HepG2 (cell line): Measurements from ENCODE around the gene LRPAP1. TPM values are rescaled to one million over a fixed set of nuclear protein-coding genes. Genes with fewer than 3 reads are reported as not detected.
"Not testable (repeated sequence)": the region's sequence is repeated elsewhere in the genome, so short reads cannot be mapped to it uniquely, and the experiment has no call there.

Source experiments
- ATAC-seq: fragments of 200-7000 bp; cut with Tn5 transposase; 3 replicates; pipeline ENCODE4 v1.9.1; 2020; ENCODE audit warnings: mild to moderate bottlenecking, moderate library complexity
- BruUV-seq: library from RNA; stranded (reverse); fragments of 400-500 nt; replicated peaks from 2 replicates; lab custom pipeline; 2021; lab: Mats Ljungman, UMichigan
- CTCF ChIA-PET: fragments of 300-600 bp; formaldehyde crosslinking; extraction: SDS; loops from one replicate; lab custom pipeline; 2021; ENCODE audit warnings: low total read pairs, inconsistent platforms, low intra/inter-chr PET ratio; lab: Yijun Ruan, JAX
- POLR2A ChIA-PET: fragments of 350-600 bp; sonication (Branson Sonifier 250); formaldehyde crosslinking; loops from one replicate; lab custom pipeline; 2020; ENCODE audit warnings: antibody characterized with exemption, inconsistent platforms; lab: Yijun Ruan, JAX
- DNase-seq: peaks from one replicate; pipeline ENCODE4 v3.0.0-alpha.2; 2015; ENCODE audit warnings: low spot score
- FAIRE-seq: peaks from 3 replicates; lab custom pipeline; 2011; peaks lifted over from hg19 to GRCh38; lab: Jason Lieb, UNC
- H2AFZ ChIP-seq: one replicate; pipeline ENCODE4 v1.6.1; 2011; ENCODE audit warnings: low read length, inconsistent platforms
- H3K27ac ChIP-seq: fragments of 300-600 bp; 3 replicates; pipeline ENCODE4 v1.8.0; 2011; ENCODE audit warnings: mixed run types, mild to moderate bottlenecking, mixed read lengths, low read length, inconsistent platforms; ENCODE audit not compliant: insufficient read depth; ENCODE audit errors: extremely low read length
- H3K27me3 ChIP-seq, 2 experiments: fragments of 200-600 bp in 1 of 2; 2 replicates in 1 of 2; 3 replicates in 1 of 2; pipeline versions ENCODE4 v1.6.0 to v1.8.0; 2011; ENCODE audit warnings: low read length in 2 of 2, mild to moderate bottlenecking in 2 of 2, moderate library complexity in 2 of 2, inconsistent platforms in 1 of 2; ENCODE audit not compliant: insufficient read depth in 2 of 2, control insufficient read depth in 1 of 2
- H3K36me3 ChIP-seq, 2 experiments: fragments of 200-600 bp in 1 of 2; replicated peaks in 1 of 2; 2 replicates in 1 of 2; 3 replicates in 1 of 2; pipeline versions ENCODE4 v1.5.1 to v1.8.0; 2011; ENCODE audit warnings: low read length in 2 of 2, inconsistent platforms in 1 of 2; ENCODE audit not compliant: insufficient read depth in 2 of 2, control insufficient read depth in 1 of 2
- H3K4me1 ChIP-seq: 2 replicates; pipeline ENCODE4 v1.5.1; 2012; ENCODE audit warnings: low read length, inconsistent platforms; ENCODE audit not compliant: insufficient read depth
- H3K4me2 ChIP-seq: 2 replicates; pipeline ENCODE4 v1.6.0; 2011; ENCODE audit warnings: low read depth, low read length, inconsistent platforms
- H3K4me3 ChIP-seq, 3 experiments: fragments of 200-600 bp in 1 of 3; sonication (generic), shearing (Covaris generic) in 1 of 3; replicated peaks in 1 of 3; 2 replicates each; pipeline ENCODE4 v1.5.1; 2011 to 2016; ENCODE audit warnings: low read length in 3 of 3, inconsistent platforms in 2 of 3, low read depth in 2 of 3, mild to moderate bottlenecking in 2 of 3, control low read depth in 1 of 3, mixed read lengths in 1 of 3; ENCODE audit not compliant: insufficient read depth in 1 of 3
- H3K79me2 ChIP-seq: one replicate; pipeline ENCODE4 v1.6.1; 2011; ENCODE audit warnings: low read length, inconsistent platforms; ENCODE audit not compliant: insufficient read depth
- H3K9ac ChIP-seq: 2 replicates; pipeline ENCODE4 v1.6.0; 2011; ENCODE audit warnings: mild to moderate bottlenecking, low read depth, low read length, inconsistent platforms; ENCODE audit not compliant: insufficient read depth
- H3K9me3 ChIP-seq: 2 replicates; pipeline ENCODE4 v1.5.1; 2012; ENCODE audit warnings: mild to moderate bottlenecking, low read length
- H4K20me1 ChIP-seq: 2 replicates; pipeline ENCODE4 v1.6.0; 2011; ENCODE audit warnings: inconsistent platforms, mild to moderate bottlenecking, low read length, moderate library complexity; ENCODE audit not compliant: insufficient read depth
- ATF1 ChIP-seq: IDR thresholded peaks from 2 replicates; pipeline ENCODE4 v1.6.1; 2016; ENCODE audit warnings: mild to moderate bottlenecking, control low read depth
- CEBPG ChIP-seq: IDR thresholded peaks from 2 replicates; pipeline ENCODE4 v1.6.1; 2016
- CREM ChIP-seq, 2 experiments: sonication (generic) in 1 of 2; formaldehyde crosslinking in 1 of 2; IDR thresholded peaks; 2 replicates each; pipeline versions ENCODE4 v1.4.0 to v1.6.1; 2016 to 2020; ENCODE audit warnings: antibody characterized with exemption in 1 of 2, mild to moderate bottlenecking in 1 of 2, missing genetic modification reagents in 1 of 2
- FOSL2 ChIP-seq: sonication (generic); formaldehyde crosslinking; IDR thresholded peaks from 2 replicates; pipeline ENCODE4 v1.4.0; 2020; ENCODE audit warnings: missing genetic modification reagents
- FOXJ3 ChIP-seq: sonication (generic); formaldehyde crosslinking; IDR thresholded peaks from 2 replicates; pipeline ENCODE4 v1.4.0; 2020; ENCODE audit warnings: missing genetic modification reagents, mild to moderate bottlenecking, borderline replicate concordance
- HNF4A ChIP-seq: sonication (generic); formaldehyde crosslinking; IDR thresholded peaks from 2 replicates; pipeline ENCODE4 v1.4.0; 2020; ENCODE audit warnings: missing genetic modification reagents
- NR2F6 ChIP-seq, 2 experiments: IDR thresholded peaks; 2 replicates each; pipeline ENCODE4 v1.6.1; 2016; ENCODE audit warnings: antibody characterized with exemption in 1 of 2, mild to moderate bottlenecking in 1 of 2
- RXRA ChIP-seq: sonication (generic); formaldehyde crosslinking; IDR thresholded peaks from 2 replicates; pipeline ENCODE4 v1.5.1; 2020; ENCODE audit warnings: missing genetic modification reagents
- SOX13 ChIP-seq, 3 experiments: fragments of 450-650 bp in 1 of 3; sonication (generic) in 1 of 3; formaldehyde crosslinking in 1 of 3; IDR thresholded peaks in 2 of 3; conservative IDR thresholded peaks in 1 of 3; 2 replicates each; pipeline versions ENCODE4 v1.5.0 to v1.6.1; 2016 to 2020; ENCODE audit warnings: antibody characterized with exemption in 1 of 3, mild to moderate bottlenecking in 1 of 3, missing compliant biosample characterization in 1 of 3, missing genetic modification reagents in 1 of 3, moderate library complexity in 1 of 3
- SOX5 ChIP-seq: IDR thresholded peaks from 2 replicates; pipeline ENCODE4 v1.6.1; 2016; ENCODE audit warnings: borderline replicate concordance
- SP5 ChIP-seq: IDR thresholded peaks from 2 replicates; pipeline ENCODE4 v1.6.1; 2016; ENCODE audit warnings: low read depth, borderline replicate concordance
- WGBS: methylation state at CpG from one replicate; pipeline ENCODE4 v1.1.6; 2017; ENCODE audit warnings: low lambda C conversion rate; 5-methylcytosine and 5-hydroxymethylcytosine counted together
- in situ Hi-C: cut with HindIII; loops from 2 replicates; pipeline ENCODE4 v1.10.0; 2017; ENCODE audit warnings: low pct_unique_long_range_greater_than_20kb; ENCODE audit not compliant: extremely low pct_ligation_motif_present
- intact Hi-C: fragments of 100-400 bp; cut with micrococcal nuclease; formaldehyde crosslinking; loops from one replicate; pipeline ENCODE4 v1.10.0; 2022; ENCODE audit not compliant: unreplicated experiment
- polyA plus RNA-seq, 8 experiments: library from polyadenylated mRNA; depleted of rRNA in 3 of 8; stranded (reverse) in 7 of 8; unstranded in 1 of 8; fragments of >200 nt; fragmentation: Illumina TruSeq in 4 of 8; extraction: Trizol in 4 of 8; gene quantifications; 2 replicates each; pipeline versions ENCODE4 v1.2.1 to v1.2.3, GENCODE V29; 2011 to 2016; ENCODE audit warnings: low read depth in 4 of 8, missing spikeins in 1 of 8, mixed read lengths in 1 of 8; ENCODE audit not compliant: insufficient read depth in 1 of 8
- total RNA-seq, 5 experiments: library from RNA; depleted of rRNA; stranded (reverse); fragments of >200 nt; fragmentation: Illumina TruSeq; extraction: Trizol; gene quantifications; 2 replicates each; pipeline ENCODE4 v1.2.3, GENCODE V29; 2016; ENCODE audit warnings: low read depth in 1 of 5
- TF ChIP-seq, protein P1 (sequence below): sonication (generic); formaldehyde crosslinking; IDR thresholded peaks from 2 replicates; pipeline ENCODE4 v1.4.0; 2020; ENCODE audit warnings: missing genetic modification reagents, borderline replicate concordance
- TF ChIP-seq, protein P2 (sequence below): sonication (generic); formaldehyde crosslinking; conservative IDR thresholded peaks from 2 replicates; pipeline ENCODE4 v1.4.0; 2020; ENCODE audit warnings: mild to moderate bottlenecking, missing genetic modification reagents, moderate library complexity

The LRPAP1 gene
- total and polyA plus RNA-seq, 2 of the 13 experiments (the other 11 are each of a cell fraction or from before 2014, with no cell fraction given), result 153 to 191 TPM

DNA sequence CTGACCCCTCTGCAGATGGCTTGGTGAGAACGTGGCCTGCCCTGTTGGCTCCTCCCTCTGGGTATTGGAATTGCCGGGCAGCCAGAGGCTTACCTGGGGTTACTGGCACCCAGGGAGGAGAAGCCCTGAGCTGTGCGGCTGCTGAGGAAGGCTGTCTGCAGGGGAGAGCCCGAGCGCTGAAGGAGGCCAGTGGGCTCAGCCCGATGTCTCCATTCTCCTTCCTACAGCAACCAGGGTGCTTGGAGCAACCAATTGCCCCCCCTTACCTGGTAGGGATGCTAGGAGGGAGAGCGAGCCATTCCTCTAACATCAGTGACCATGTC, 26.3 kb upstream of the LRPAP1 start (continued):
- TF ChIP-seq, protein P1, sequence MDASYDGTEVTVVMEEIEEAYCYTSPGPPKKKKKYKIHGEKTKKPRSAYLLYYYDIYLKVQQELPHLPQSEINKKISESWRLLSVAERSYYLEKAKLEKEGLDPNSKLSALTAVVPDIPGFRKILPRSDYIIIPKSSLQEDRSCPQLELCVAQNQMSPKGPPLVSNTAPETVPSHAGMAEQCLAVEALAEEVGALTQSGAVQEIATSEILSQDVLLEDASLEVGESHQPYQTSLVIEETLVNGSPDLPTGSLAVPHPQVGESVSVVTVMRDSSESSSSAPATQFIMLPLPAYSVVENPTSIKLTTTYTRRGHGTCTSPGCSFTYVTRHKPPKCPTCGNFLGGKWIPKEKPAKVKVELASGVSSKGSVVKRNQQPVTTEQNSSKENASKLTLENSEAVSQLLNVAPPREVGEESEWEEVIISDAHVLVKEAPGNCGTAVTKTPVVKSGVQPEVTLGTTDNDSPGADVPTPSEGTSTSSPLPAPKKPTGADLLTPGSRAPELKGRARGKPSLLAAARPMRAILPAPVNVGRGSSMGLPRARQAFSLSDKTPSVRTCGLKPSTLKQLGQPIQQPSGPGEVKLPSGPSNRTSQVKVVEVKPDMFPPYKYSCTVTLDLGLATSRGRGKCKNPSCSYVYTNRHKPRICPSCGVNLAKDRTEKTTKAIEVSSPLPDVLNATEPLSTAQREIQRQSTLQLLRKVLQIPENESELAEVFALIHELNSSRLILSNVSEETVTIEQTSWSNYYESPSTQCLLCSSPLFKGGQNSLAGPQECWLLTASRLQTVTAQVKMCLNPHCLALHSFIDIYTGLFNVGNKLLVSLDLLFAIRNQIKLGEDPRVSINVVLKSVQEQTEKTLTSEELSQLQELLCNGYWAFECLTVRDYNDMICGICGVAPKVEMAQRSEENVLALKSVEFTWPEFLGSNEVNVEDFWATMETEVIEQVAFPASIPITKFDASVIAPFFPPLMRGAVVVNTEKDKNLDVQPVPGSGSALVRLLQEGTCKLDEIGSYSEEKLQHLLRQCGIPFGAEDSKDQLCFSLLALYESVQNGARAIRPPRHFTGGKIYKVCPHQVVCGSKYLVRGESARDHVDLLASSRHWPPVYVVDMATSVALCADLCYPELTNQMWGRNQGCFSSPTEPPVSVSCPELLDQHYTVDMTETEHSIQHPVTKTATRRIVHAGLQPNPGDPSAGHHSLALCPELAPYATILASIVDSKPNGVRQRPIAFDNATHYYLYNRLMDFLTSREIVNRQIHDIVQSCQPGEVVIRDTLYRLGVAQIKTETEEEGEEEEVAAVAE (CRISPR knock-in tag), result 0 out of 2 replicates have a peak, but pooled peaks have one; percentile 2
- TF ChIP-seq CREM (IDR thresholded peaks at IDR 0.05), result 0 out of 2 replicates have a peak, but pooled peaks have one; percentile 7
- not testable (repeated sequence) for TF ChIP-seq CREM (CRISPR knock-in tag; IDR thresholded peaks at IDR 0.05)

DNA sequence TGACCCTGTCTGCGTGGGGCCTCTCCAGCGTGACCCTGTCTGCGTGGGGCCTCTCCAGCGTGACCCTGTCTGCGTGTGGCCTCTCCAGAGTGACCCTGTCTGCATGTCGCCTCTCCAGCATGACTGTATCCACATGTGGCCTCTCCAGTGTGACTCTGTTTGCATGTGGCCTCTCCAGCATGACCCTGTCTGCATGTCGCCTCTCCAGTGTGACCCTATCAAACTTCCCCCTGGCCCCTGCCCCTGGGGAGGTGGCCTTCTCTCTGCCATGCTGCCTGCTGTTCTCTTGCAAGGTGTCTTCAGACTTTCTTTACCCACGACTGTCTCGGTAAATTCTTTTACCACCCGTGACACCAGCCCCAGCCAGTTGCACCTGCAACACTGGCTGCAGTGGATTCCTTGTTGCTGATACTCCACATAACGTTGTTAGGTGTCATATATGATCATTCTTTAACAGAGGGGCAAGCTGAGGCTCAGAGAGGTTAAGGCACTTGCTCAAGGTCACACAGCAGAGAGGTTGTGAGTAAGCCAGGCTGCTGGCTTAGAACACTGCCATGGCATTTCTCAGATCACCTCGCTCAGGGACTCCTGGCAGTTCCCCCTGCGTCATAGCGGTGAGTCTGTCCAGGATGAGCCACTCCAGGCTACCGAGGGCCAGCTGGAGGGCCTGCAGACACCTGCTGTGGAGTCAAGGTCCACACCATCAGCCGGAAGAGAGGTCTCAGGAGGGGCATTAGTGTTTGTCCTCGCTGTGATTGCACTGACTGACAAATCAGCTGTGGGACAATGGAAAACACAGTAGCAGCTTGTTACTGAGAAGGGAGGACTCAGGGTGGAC, 25.7 kb upstream of the LRPAP1 start:
- H4K20me1 ChIP-seq, H3K79me2 ChIP-seq, H3K27me3 ChIP-seq, FAIRE-seq, POLR2A ChIA-PET, H2AFZ ChIP-seq, CTCF ChIA-PET, intact Hi-C loops, in situ Hi-C loops, BruUV-seq, ATAC-seq, H3K36me3 ChIP-seq, H3K9me3 ChIP-seq: not testable (repeated sequence)
- 13% methylated on average over 7 of the region's 17 CpGs for WGBS
- Histone ChIP-seq H3K4me3 (peak overlapping the region in 1 of 3 experiments; percentile 63; a peak in 2 of 6 replicates), H3K4me2 (peak overlapping the region; percentile 73), H3K4me1 (peaks cover 43% of the 10 kb centered on the region), H3K27ac (peak overlapping the region; percentile 38), H3K9ac (peak overlapping the region; percentile 8; the same call in 1 of the 2 replicates)
- DNase-seq, result peak; percentile 84
- TF ChIP-seq FOXJ3 (CRISPR knock-in tag), result peak; percentile 61; the same call in 1 of the 2 replicates
- TF ChIP-seq FOSL2 (CRISPR knock-in tag), result peak; percentile 60
- TF ChIP-seq, protein P2, sequence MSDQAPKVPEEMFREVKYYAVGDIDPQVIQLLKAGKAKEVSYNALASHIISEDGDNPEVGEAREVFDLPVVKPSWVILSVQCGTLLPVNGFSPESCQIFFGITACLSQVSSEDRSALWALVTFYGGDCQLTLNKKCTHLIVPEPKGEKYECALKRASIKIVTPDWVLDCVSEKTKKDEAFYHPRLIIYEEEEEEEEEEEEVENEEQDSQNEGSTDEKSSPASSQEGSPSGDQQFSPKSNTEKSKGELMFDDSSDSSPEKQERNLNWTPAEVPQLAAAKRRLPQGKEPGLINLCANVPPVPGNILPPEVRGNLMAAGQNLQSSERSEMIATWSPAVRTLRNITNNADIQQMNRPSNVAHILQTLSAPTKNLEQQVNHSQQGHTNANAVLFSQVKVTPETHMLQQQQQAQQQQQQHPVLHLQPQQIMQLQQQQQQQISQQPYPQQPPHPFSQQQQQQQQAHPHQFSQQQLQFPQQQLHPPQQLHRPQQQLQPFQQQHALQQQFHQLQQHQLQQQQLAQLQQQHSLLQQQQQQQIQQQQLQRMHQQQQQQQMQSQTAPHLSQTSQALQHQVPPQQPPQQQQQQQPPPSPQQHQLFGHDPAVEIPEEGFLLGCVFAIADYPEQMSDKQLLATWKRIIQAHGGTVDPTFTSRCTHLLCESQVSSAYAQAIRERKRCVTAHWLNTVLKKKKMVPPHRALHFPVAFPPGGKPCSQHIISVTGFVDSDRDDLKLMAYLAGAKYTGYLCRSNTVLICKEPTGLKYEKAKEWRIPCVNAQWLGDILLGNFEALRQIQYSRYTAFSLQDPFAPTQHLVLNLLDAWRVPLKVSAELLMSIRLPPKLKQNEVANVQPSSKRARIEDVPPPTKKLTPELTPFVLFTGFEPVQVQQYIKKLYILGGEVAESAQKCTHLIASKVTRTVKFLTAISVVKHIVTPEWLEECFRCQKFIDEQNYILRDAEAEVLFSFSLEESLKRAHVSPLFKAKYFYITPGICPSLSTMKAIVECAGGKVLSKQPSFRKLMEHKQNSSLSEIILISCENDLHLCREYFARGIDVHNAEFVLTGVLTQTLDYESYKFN, result peak; percentile 52
- TF ChIP-seq CEBPG (CRISPR knock-in tag), result peak; percentile 74
- TF ChIP-seq SOX13 (IDR thresholded peaks at IDR 0.05), result peak; percentile 68; the same call in 1 of the 2 replicates
- TF ChIP-seq SOX13 (CRISPR knock-in tag; conservative IDR thresholded peaks at IDR 0.05 in 1 of 2, IDR thresholded peaks at IDR 0.05 in 1 of 2), result peak in 1 of 2 experiments; percentile 86; a peak in 2 of 4 replicates
- peak; percentile 91 for TF ChIP-seq SOX5 (CRISPR knock-in tag)
- TF ChIP-seq ATF1 (CRISPR knock-in tag), result 0 out of 2 replicates have a peak, but pooled peaks have one; percentile 25
- TF ChIP-seq SP5, result 0 out of 2 replicates have a peak, but pooled peaks have one; percentile 40
- TF ChIP-seq HNF4A (CRISPR knock-in tag), result peak; percentile 94
- TF ChIP-seq RXRA (CRISPR knock-in tag), result peak; percentile 88
- peak; percentile 77 for TF ChIP-seq NR2F6 (IDR thresholded peaks at IDR 0.05)
- peak; percentile 94 for TF ChIP-seq NR2F6 (CRISPR knock-in tag; IDR thresholded peaks at IDR 0.05)
